H7 (cell line): ENCODE data around the gene PTPRM. TPM values are rescaled to one million over a fixed set of nuclear protein-coding genes. Genes with fewer than 3 reads are reported as not detected.
"Not testable (repeated sequence)": the region's sequence is repeated elsewhere in the genome, so short reads cannot be mapped to it uniquely, and the experiment has no call there.

ENCODE experiments used
- DNase-seq: peaks from one replicate; pipeline ENCODE4 v3.0.0; 2012
- H3K27me3 ChIP-seq: 2 replicates; pipeline ENCODE4 v1.6.0; 2011; ENCODE audit warnings: mild to moderate bottlenecking, low read length; ENCODE audit not compliant: control insufficient read depth, insufficient read depth
- H3K36me3 ChIP-seq: replicated peaks from 2 replicates; pipeline ENCODE4 v1.5.1; 2011; ENCODE audit warnings: low read length; ENCODE audit not compliant: control insufficient read depth, insufficient read depth
- H3K4me3 ChIP-seq: 2 replicates; pipeline ENCODE4 v1.5.1; 2011; ENCODE audit warnings: low read depth, mild to moderate bottlenecking, control low read depth, low read length, moderate library complexity; ENCODE audit not compliant: insufficient read depth
- total RNA-seq: library from RNA; depleted of rRNA; stranded (reverse); fragments of >200 nt; shearing (Covaris generic); gene quantifications from 2 replicates; pipeline ENCODE4 v1.2.3, GENCODE V29; 2014

PTPRM gene
- total RNA-seq, 1 experiment from 2014 or later: 14.4 TPM

- Histone ChIP-seq H3K4me3 (no peak overlapping the region), H3K27me3 (no peaks in the 10 kb centered on the region), H3K36me3 (no peaks in the 10 kb centered on the region)
- no peak for DNase-seq
Measured at GRCh38 chr18:7953095-7953958, 386.2 kb downstream of the PTPRM start.

GRCh38 chr18:7954238-7954637 is 387.1 kb downstream of the PTPRM start:
- H3K4me3 ChIP-seq: no peak overlapping the region
- no peaks in the 10 kb centered on the region for H3K36me3 ChIP-seq
- no peaks in the 10 kb centered on the region for H3K27me3 ChIP-seq
- DNase-seq: no peak

- H3K36me3 ChIP-seq: no peaks in the 10 kb centered on the region
- no peaks in the 10 kb centered on the region for H3K27me3 ChIP-seq
- no peak for DNase-seq
- no peak overlapping the region for H3K4me3 ChIP-seq
Measured at GRCh38 chr18:7955175-7955574, 388.1 kb downstream of the PTPRM start.

- Histone ChIP-seq H3K36me3 (no peaks in the 10 kb centered on the region), H3K27me3 (no peaks in the 10 kb centered on the region), H3K4me3 (no peak overlapping the region)
- DNase-seq: no peak
Measured at GRCh38 chr18:7957297-7957696, 390.2 kb downstream of the PTPRM start.

- Histone ChIP-seq H3K27me3 (no peaks in the 10 kb centered on the region), H3K36me3 (no peaks in the 10 kb centered on the region), H3K4me3 (no peak overlapping the region)
- DNase-seq: no peak
Measured at GRCh38 chr18:7958081-7958896, 391.2 kb downstream of the PTPRM start.

- H3K36me3 ChIP-seq: no peaks in the 10 kb centered on the region
- no peak overlapping the region for H3K4me3 ChIP-seq
- no peaks in the 10 kb centered on the region for H3K27me3 ChIP-seq
- no peak for DNase-seq
Measured at GRCh38 chr18:7958897-7959146, 391.7 kb downstream of the PTPRM start.

GRCh38 chr18:7966682-7967081 is 399.6 kb downstream of the PTPRM start:
- H3K27me3 ChIP-seq, DNase-seq, H3K36me3 ChIP-seq, H3K4me3 ChIP-seq: not testable (repeated sequence)

GRCh38 chr18:7974200-7974874 is 407.2 kb downstream of the PTPRM start:
- no peak overlapping the region for H3K4me3 ChIP-seq
- DNase-seq: no peak
- no peaks in the 10 kb centered on the region for H3K27me3 ChIP-seq
- H3K36me3 ChIP-seq: no peaks in the 10 kb centered on the region

- DNase-seq: no peak
- H3K4me3 ChIP-seq: no peak overlapping the region
- no peaks in the 10 kb centered on the region for H3K27me3 ChIP-seq
- H3K36me3 ChIP-seq: no peaks in the 10 kb centered on the region
Measured at GRCh38 chr18:7977897-7978296, 410.8 kb downstream of the PTPRM start.

- Histone ChIP-seq H3K27me3 (no peaks in the 10 kb centered on the region), H3K4me3 (no peak overlapping the region), H3K36me3 (no peaks in the 10 kb centered on the region)
- no peak for DNase-seq
Measured at GRCh38 chr18:7978834-7979233, 411.7 kb downstream of the PTPRM start.

GRCh38 chr18:7979714-7980113 is 412.6 kb downstream of the PTPRM start:
- no peaks in the 10 kb centered on the region for H3K36me3 ChIP-seq
- DNase-seq: no peak

GRCh38 chr18:7980136-7980535 is 413.0 kb downstream of the PTPRM start:
- no peak overlapping the region for H3K4me3 ChIP-seq
- no peaks in the 10 kb centered on the region for H3K36me3 ChIP-seq
- H3K27me3 ChIP-seq: no peaks in the 10 kb centered on the region
- peak; percentile 32 for DNase-seq

More at GRCh38 chr18:7979714-7980113, 412.6 kb downstream of the PTPRM start:
- H3K27me3 ChIP-seq: no peaks in the 10 kb centered on the region
- H3K4me3 ChIP-seq: no peak overlapping the region

- Histone ChIP-seq H3K4me3 (no peak overlapping the region), H3K27me3 (no peaks in the 10 kb centered on the region), H3K36me3 (no peaks in the 10 kb centered on the region)
- no peak for DNase-seq
Measured at GRCh38 chr18:7980656-7981055, 413.5 kb downstream of the PTPRM start.

GRCh38 chr18:7982216-7982615 is 415.1 kb downstream of the PTPRM start:
- DNase-seq: no peak
- Histone ChIP-seq H3K36me3 (no peaks in the 10 kb centered on the region), H3K4me3 (no peak overlapping the region), H3K27me3 (no peaks in the 10 kb centered on the region)
